Bronchus fibroblast of lung (primary cell): ENCODE results near the gene APBB1IP. TPM values are rescaled to one million over a fixed set of nuclear protein-coding genes. Genes with fewer than 3 reads are reported as not detected.

Experiments used
- total RNA-seq: library from RNA; depleted of rRNA; stranded (reverse); fragments of >200 nt; gene quantifications from 2 replicates; pipeline ENCODE4 v1.2.3, GENCODE V29; 2015

The APBB1IP gene
- not detected in 2 replicates for total RNA-seq

GRCh38 chr10:26437637-26438461, at the start of gene APBB1IP:
Gene APBB1IP, plus strand, starts transcription at chr10:26438341. Its CDS starts 53,986 bp downstream, at chr10:26492327.

Other genes with a start within 250 kb of the APBB1IP start
- gene GAD2, start 221.6 kb upstream of the APBB1IP start, total RNA-seq: not detected in 2 replicates